HG03095 (cell line): ENCODE results near the gene VAC14.

Experiments
- ATAC-seq: cut with Tn5 transposase; IDR thresholded peaks from one replicate; pipeline ENCODE4 v1.9.1; 2021; ENCODE audit warnings: moderate library complexity; ENCODE audit not compliant: unreplicated experiment

The VAC14 gene

DNA sequence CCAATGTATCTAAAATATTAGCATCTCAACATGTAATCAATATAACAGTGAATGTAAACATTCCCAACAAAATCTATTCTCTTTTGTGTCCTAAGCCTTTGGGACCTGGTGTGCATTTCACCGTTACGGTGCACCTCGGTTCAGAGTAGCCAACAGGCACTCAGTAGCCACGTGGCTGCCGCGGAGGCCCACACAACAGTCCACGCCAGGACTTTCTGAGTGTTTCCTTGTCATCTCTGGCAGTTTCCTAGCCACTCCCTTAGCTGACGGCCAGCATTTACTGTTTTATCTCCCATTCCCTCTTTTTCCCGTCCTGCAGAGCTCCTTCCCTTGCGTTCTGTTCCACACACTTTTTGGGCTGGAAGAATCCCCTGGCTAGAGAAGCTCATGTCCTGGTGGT is 36.3 kb downstream of the VAC14 start:
- ATAC-seq: no peak

GRCh38 chr16:70760221-70760620 is 40.7 kb downstream of the VAC14 start:
- ATAC-seq: no peak

DNA sequence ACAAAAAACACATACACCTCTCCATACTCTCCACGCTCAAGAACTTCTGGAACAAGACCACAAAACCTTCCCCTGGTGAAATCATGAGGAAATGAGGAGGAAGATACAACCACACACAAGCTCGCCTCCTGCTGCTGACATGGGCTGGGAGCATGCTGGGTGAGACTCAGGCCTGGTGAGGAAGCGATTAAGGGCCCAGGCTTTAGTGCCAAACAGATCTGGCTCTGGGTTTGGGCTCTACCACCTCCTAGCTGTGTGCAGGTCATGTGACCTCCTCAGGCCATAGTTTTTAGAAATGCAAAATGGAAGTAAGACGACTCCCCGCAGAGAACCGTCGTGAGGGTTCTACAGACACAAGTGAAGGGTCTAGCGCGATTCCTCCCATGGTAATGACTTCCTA is 41.3 kb downstream of the VAC14 start:
- no peak for ATAC-seq

DNA sequence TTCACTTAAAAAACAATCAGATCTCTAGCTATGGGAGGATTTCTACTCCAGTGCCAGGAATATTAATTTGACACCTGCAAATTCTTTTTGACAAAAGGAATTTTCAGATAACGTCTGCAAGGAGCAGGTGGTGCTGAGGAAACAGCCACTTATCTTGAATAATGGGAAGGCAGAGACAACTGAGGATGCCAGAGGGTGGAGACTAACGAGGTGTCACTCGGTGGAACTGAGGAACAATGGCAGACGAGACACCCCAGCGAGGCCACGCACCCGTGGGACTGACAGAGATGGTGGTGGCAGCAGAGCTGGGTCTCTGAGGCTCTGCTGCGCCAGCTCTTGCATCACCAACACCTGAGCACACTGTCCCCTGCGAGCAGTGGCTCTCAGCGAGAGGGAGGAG is 42.2 kb downstream of the VAC14 start:
- no peak for ATAC-seq

DNA sequence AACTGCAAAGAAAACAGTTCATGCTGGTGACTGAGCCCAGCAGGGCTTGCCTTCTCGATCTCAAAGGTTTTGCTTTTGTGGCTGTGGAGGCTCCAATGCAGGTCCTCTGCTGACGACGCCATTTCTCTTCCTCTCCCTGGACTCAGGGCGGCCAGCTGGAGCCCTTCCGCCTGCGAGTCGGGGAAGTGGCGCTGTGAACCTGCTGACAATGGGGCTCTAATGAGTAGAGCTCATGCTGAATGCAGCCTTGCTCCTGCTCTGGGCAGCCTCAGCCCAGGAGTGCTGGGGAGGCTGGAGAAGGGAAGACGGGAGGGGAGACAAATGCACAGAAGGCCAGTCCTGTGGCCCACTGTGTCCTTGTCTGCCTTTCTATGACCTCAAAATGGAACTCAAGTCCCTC is 43.8 kb downstream of the VAC14 start:
- no peak for ATAC-seq

- ATAC-seq: no peak
These were observed 44.9 kb downstream of the VAC14 start for GRCh38 chr16:70756071-70756470.

DNA sequence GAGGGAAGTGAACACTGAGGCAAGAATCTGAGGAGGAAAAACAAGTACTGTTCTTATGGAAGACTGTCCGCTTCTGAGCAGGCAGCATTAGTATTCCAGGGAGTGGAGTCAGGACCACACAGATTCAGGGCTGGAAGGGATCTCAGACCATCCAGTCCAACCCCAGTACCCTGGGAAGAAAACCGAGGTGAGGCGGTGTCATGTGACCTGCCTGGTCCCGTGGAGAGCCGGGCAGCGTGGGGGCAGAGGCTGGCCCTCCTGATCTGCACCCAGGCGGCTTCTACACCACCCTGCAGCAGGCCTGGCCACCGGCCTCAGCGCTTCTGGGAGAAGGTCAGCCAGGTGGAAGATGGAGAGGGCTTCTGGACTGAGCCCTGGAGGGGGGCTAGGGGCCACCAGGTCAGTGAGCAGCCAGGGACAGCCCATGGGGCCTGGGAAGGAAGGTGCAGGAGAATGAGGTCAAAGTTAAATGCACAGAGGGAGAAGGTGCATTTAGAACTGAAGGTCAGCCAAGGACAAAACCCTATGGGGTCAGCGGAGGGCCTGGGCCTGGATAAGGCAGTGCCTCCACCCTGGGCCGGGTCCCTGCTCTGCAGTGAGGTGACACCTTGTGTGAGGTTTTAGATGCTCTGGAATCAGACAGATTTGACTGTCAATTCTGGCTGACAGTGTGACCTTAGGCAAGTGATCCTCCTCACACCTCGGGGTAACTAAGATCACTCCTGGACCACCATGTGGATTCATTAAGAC is 45.9 kb downstream of the VAC14 start:
- ATAC-seq: no peak

GRCh38 chr16:70754371-70754770 is 46.6 kb downstream of the VAC14 start:
- no peak for ATAC-seq

GRCh38 chr16:70753694-70754325 is 47.1 kb downstream of the VAC14 start:
- no peak for ATAC-seq

- ATAC-seq: no peak
These were observed 47.7 kb downstream of the VAC14 start for GRCh38 chr16:70753228-70753627.

DNA sequence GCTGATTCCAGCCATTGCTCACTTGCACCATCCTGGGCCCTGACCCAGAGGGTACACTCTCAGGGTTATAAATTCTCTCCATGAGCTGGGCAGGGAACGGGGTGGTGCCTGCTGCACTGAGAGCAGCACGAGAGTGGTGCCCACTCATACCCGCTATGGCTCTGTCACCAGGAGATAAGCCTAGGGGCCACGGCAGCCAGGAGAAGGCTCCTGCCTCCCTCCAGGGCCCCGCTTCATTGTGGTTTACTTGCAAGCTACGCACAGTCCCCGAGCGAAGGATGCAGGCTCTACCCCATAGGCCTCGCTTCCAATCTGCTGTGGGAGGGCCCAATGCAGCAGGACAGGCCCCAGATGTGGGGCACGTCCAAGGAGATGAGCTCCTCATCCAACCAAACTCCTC is 48.5 kb downstream of the VAC14 start:
- no peak for ATAC-seq

- no peak for ATAC-seq
These were observed 49.4 kb downstream of the VAC14 start for GRCh38 chr16:70751593-70751992.

DNA sequence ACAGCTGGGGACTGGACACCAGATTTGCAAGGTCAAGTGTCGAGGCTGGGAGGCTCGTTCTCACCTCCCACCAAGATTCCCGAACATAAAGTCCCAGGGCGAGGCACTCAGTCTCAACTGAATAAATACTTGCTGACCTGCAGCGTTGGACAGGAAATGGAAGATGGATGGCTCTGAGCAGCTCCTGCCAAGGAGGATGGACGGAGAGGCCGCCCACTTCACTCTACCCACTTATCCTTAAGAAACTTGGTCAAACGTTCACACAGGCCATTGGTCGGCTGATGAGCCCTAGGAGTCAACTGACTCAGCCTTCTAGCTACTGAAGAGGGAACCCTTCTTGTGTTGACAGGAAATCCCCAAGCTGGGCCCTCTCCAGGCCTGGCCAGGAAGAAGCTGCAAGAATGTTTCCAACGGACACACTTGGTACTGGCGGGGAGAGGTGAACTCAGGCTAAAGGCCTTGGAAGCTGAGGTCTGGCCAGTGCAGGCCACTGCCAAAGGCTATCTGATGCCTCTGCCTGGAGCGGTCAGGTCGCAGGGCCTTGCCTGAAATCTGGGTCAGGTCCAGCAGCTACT is 50.0 kb downstream of the VAC14 start:
- no peak for ATAC-seq

- no peak for ATAC-seq
These were observed 51.0 kb downstream of the VAC14 start for GRCh38 chr16:70749681-70750601.

- no peak for ATAC-seq
These were observed 51.8 kb downstream of the VAC14 start for GRCh38 chr16:70749006-70749678.

- no peak for ATAC-seq
These were observed 53.0 kb downstream of the VAC14 start for GRCh38 chr16:70747703-70748631.

GRCh38 chr16:70746708-70747424 is 54.1 kb downstream of the VAC14 start:
- ATAC-seq: no peak

DNA sequence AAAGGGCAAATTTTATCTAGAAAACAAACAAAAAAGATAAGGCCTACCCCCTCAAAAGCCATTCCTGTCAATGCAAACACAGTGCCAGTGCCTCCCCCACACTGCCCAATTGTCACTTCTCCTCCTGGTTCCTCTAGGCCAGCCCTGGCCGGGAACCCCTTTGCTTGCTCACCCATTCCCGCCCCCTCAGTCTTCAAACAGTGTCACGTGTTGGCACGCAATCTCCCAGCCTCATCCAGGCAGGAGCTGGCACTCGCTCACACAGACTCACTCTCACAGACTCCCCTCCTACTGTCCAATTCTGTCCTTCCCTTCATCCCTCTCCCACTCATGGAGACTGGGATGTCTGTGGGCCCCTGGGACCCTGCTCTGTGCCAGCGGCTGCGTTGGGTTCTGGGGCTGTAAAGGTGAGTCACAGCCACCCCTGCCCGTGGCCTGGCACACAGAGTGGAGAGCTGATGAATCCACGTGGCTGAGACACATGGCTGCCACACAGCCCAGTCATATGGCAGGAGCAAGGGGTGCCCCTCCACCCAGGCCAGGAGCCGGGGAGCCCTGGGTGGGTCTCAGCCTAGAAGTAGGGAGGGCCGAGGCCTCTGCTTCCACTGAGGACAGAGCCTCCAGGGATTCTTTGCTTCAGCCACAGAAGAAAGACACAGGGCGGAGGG is 54.8 kb downstream of the VAC14 start:
- ATAC-seq: no peak
